Activated naive CD4-positive, alpha-beta T cell treated with anti-CD3 and anti-CD28 coated beads, Interleukin-2, amount 50 U/mL, for 72 hours (primary cell): ENCODE measurements around the gene ZNF766. TPM values are rescaled to one million over a fixed set of nuclear protein-coding genes. Genes with fewer than 3 reads are reported as not detected.
A peak's percentile ranks its signal among the peaks of the same experiment; 100 is the strongest.

Source experiments
- ATAC-seq, 2 donors: fragments of 150-1000 bp; cut with Tn5 transposase; 2 replicates each; pipeline ENCODE4 v1.10.0; 2021; ENCODE audit warnings: mild to moderate bottlenecking in 2 of 2, moderate library complexity in 2 of 2
- DNase-seq, 2 donors: peaks; one replicate each; pipeline ENCODE4 v3.0.0; 2021 to 2022; ENCODE audit warnings: low spot score in 2 of 2
- H3K27ac Mint-ChIP-seq, 2 donors: one replicate each; pipeline ENCODE4 v1.8.0; 2022; ENCODE audit warnings: mild to moderate bottlenecking in 2 of 2, mixed read lengths in 2 of 2
- H3K36me3 Mint-ChIP-seq, 2 donors: one replicate each; pipeline ENCODE4 v1.8.0; 2022; ENCODE audit warnings: mixed read lengths in 2 of 2
- H3K9me3 Mint-ChIP-seq, 2 donors: one replicate each; pipeline ENCODE4 v1.8.0; 2022; ENCODE audit warnings: mixed read lengths in 2 of 2
- total RNA-seq, 2 donors: library from RNA; stranded (reverse); gene quantifications; one replicate each; pipeline ENCODE4 v1.2.3, GENCODE V29; 2022

The ZNF766 gene
- 10 to 100 TPM; 22.4 to 24.2 TPM for total RNA-seq

GRCh38 chr19:52269338-52270261, at the start of gene ZNF766:
TSS of gene ZNF766 (plus strand) at chr19:52269587. CDS start at chr19:52269614, 27 bp downstream.
- peaks cover 43 to 55% of the 10 kb centered on the region in 2 donors for H3K36me3 Mint-ChIP-seq
- H3K9me3 Mint-ChIP-seq: peaks cover 29 to 30% of the 10 kb centered on the region in 2 donors
- H3K27ac Mint-ChIP-seq: peak within 1 kb of the TSS; percentile 97
- DNase-seq (peak; percentile 96 to 98), ATAC-seq (peak; percentile 99 to 100)

GRCh38 chr19:52219611-52220010, 49.8 kb upstream of the ZNF766 start:
- Mint-ChIP-seq H3K27ac (peak overlapping the region; percentile 42 to 90), H3K36me3 (peaks cover 19 to 63% of the 10 kb centered on the region in 2 donors), H3K9me3 (no peaks in the 10 kb centered on the region)
- no peak for DNase-seq
- no peak for ATAC-seq

- DNase-seq: no peak
- no peak for ATAC-seq
- no peaks in the 10 kb centered on the region for H3K9me3 Mint-ChIP-seq
- peaks cover 26 to 72% of the 10 kb centered on the region in 2 donors for H3K36me3 Mint-ChIP-seq
- peak overlapping the region in 1 of 2 donors; percentile 13 for H3K27ac Mint-ChIP-seq
Measured at GRCh38 chr19:52221031-52221430, 48.4 kb upstream of the ZNF766 start.

- peak in 1 of 2 donors; percentile 30 for ATAC-seq
- no peak overlapping the region for H3K27ac Mint-ChIP-seq
- no peak for DNase-seq
- no peaks in the 10 kb centered on the region for H3K9me3 Mint-ChIP-seq
- H3K36me3 Mint-ChIP-seq: peaks cover 27 to 76% of the 10 kb centered on the region in 2 donors
Measured at GRCh38 chr19:52221831-52222375, 47.5 kb upstream of the ZNF766 start.

GRCh38 chr19:52224211-52224610, 45.2 kb upstream of the ZNF766 start:
- no peak for DNase-seq
- ATAC-seq: no peak
- H3K9me3 Mint-ChIP-seq: no peaks in the 10 kb centered on the region
- H3K27ac Mint-ChIP-seq: peak overlapping the region in 1 of 2 donors; percentile 81
- peaks cover 22 to 84% of the 10 kb centered on the region in 2 donors for H3K36me3 Mint-ChIP-seq

GRCh38 chr19:52226652-52227051, 42.7 kb upstream of the ZNF766 start:
- DNase-seq (peak in 1 of 2 donors; percentile 26), ATAC-seq (peak; percentile 75 to 93)
- Mint-ChIP-seq H3K9me3 (no peaks in the 10 kb centered on the region), H3K36me3 (peaks cover 17 to 63% of the 10 kb centered on the region in 2 donors), H3K27ac (peak overlapping the region; percentile 81 to 96)

GRCh38 chr19:52227196-52227940, 42.0 kb upstream of the ZNF766 start:
- ATAC-seq (peak in 1 of 2 donors; percentile 28), DNase-seq (no peak)
- Mint-ChIP-seq H3K27ac (peak overlapping the region; percentile 81 to 96), H3K36me3 (peaks cover 17 to 60% of the 10 kb centered on the region in 2 donors), H3K9me3 (no peaks in the 10 kb centered on the region)

- Mint-ChIP-seq H3K27ac (no peak overlapping the region), H3K9me3 (no peaks in the 10 kb centered on the region), H3K36me3 (peaks cover 17 to 53% of the 10 kb centered on the region in 2 donors)
- ATAC-seq: no peak
- no peak for DNase-seq
Measured at GRCh38 chr19:52227980-52228379, 41.4 kb upstream of the ZNF766 start.

GRCh38 chr19:52229524-52229923, 39.9 kb upstream of the ZNF766 start:
- DNase-seq (no peak), ATAC-seq (no peak)
- no peaks in the 10 kb centered on the region for H3K9me3 Mint-ChIP-seq
- peaks cover 12 to 39% of the 10 kb centered on the region in 2 donors for H3K36me3 Mint-ChIP-seq
- no peak overlapping the region for H3K27ac Mint-ChIP-seq

GRCh38 chr19:52230685-52231084, 38.7 kb upstream of the ZNF766 start:
- peak overlapping the region in 1 of 2 donors; percentile 10 for H3K27ac Mint-ChIP-seq
- DNase-seq (no peak), ATAC-seq (no peak)
- no peaks in the 10 kb centered on the region for H3K9me3 Mint-ChIP-seq
- H3K36me3 Mint-ChIP-seq: peaks cover 8 to 32% of the 10 kb centered on the region in 2 donors

- ATAC-seq: no peak
- DNase-seq: no peak
- Mint-ChIP-seq H3K9me3 (no peaks in the 10 kb centered on the region), H3K27ac (peak overlapping the region; percentile 10 to 13), H3K36me3 (peaks cover 2 to 26% of the 10 kb centered on the region in 2 donors)
Measured at GRCh38 chr19:52231154-52231910, 38.1 kb upstream of the ZNF766 start.

- no peak overlapping the region for H3K27ac Mint-ChIP-seq
Measured at GRCh38 chr19:52234406-52234805, 35.0 kb upstream of the ZNF766 start.

GRCh38 chr19:52237197-52237596, 32.2 kb upstream of the ZNF766 start:
- Mint-ChIP-seq H3K27ac (no peak overlapping the region), H3K9me3 (no peaks in the 10 kb centered on the region), H3K36me3 (no peaks in the 10 kb centered on the region)
- ATAC-seq (no peak), DNase-seq (no peak)

More at GRCh38 chr19:52234406-52234805, 35.0 kb upstream of the ZNF766 start:
- Mint-ChIP-seq H3K9me3 (no peaks in the 10 kb centered on the region), H3K36me3 (no peaks in the 10 kb centered on the region)
- DNase-seq (no peak), ATAC-seq (no peak)

- H3K36me3 Mint-ChIP-seq: no peaks in the 10 kb centered on the region
- H3K27ac Mint-ChIP-seq: no peak overlapping the region
- DNase-seq (peak; percentile 57 to 64), ATAC-seq (peak; percentile 67 to 68)
- no peaks in the 10 kb centered on the region for H3K9me3 Mint-ChIP-seq
Measured at GRCh38 chr19:52237771-52238400, 31.5 kb upstream of the ZNF766 start.

GRCh38 chr19:52244021-52244420, 25.4 kb upstream of the ZNF766 start:
- ATAC-seq: no peak
- H3K9me3 Mint-ChIP-seq: no peaks in the 10 kb centered on the region
- H3K36me3 Mint-ChIP-seq: no peaks in the 10 kb centered on the region
- DNase-seq: no peak
- no peak overlapping the region for H3K27ac Mint-ChIP-seq

- DNase-seq: peak in 1 of 2 donors; percentile 45
Measured at GRCh38 chr19:52248241-52248640, 21.1 kb upstream of the ZNF766 start.

More at GRCh38 chr19:52248241-52248640, 21.1 kb upstream of the ZNF766 start:
- peaks cover 0 to 4% of the 10 kb centered on the region in 2 donors for H3K9me3 Mint-ChIP-seq
- H3K36me3 Mint-ChIP-seq: peaks cover 0 to 4% of the 10 kb centered on the region in 2 donors
- peak; percentile 75 to 78 for ATAC-seq
- H3K27ac Mint-ChIP-seq: peak overlapping the region in 1 of 2 donors; percentile 34
